Measurements from ENCODE around the gene LITAF.
"Not testable (repeated sequence)": the region's sequence is repeated elsewhere in the genome, so short reads cannot be mapped to it uniquely, and the experiment has no call there.

Gene LITAF

GRCh38 chr16:11515540-11516430 lies 70.9 kb downstream of the LITAF start:
- no peak for DNase-seq (ENCODE audit: low spot score)

- no peak for DNase-seq (ENCODE audit: low spot score)
Observed at GRCh38 chr16:11514283-11514682, 72.4 kb downstream of the LITAF start.

GRCh38 chr16:11513366-11513765 lies 73.4 kb downstream of the LITAF start:
- DNase-seq (ENCODE audit: low spot score): not testable (repeated sequence)

- no peak for DNase-seq (ENCODE audit: low spot score)
Observed at GRCh38 chr16:11511801-11512200, 74.9 kb downstream of the LITAF start.

GRCh38 chr16:11511328-11511727 lies 75.4 kb downstream of the LITAF start:
- DNase-seq (ENCODE audit: low spot score): no peak

GRCh38 chr16:11510178-11510973 lies 76.3 kb downstream of the LITAF start:
- no peak for DNase-seq (ENCODE audit: low spot score)

- no peak for DNase-seq (ENCODE audit: low spot score)
Observed at GRCh38 chr16:11507991-11508390, 78.7 kb downstream of the LITAF start.

GRCh38 chr16:11507350-11507749 lies 79.4 kb downstream of the LITAF start:
- no peak for DNase-seq (ENCODE audit: low spot score)

GRCh38 chr16:11506741-11507305 lies 79.9 kb downstream of the LITAF start:
- no peak for DNase-seq (ENCODE audit: low spot score)

- DNase-seq (ENCODE audit: low spot score): not testable (repeated sequence)
Observed at GRCh38 chr16:11504261-11504660, 82.5 kb downstream of the LITAF start.

GRCh38 chr16:11503566-11503965 lies 83.2 kb downstream of the LITAF start:
- DNase-seq (ENCODE audit: low spot score): no peak

GRCh38 chr16:11502239-11502638 lies 84.5 kb downstream of the LITAF start:
- no peak for DNase-seq (ENCODE audit: low spot score)

GRCh38 chr16:11501632-11502031 lies 85.1 kb downstream of the LITAF start:
- DNase-seq (ENCODE audit: low spot score): peak; percentile 65

GRCh38 chr16:11500700-11501346 lies 85.9 kb downstream of the LITAF start:
- no peak for DNase-seq (ENCODE audit: low spot score)

GRCh38 chr16:11499295-11500089 lies 87.2 kb downstream of the LITAF start:
- no peak for DNase-seq (ENCODE audit: low spot score)

- no peak for DNase-seq (ENCODE audit: low spot score)
Observed at GRCh38 chr16:11498683-11499082, 88.0 kb downstream of the LITAF start.

GRCh38 chr16:11497851-11498289 lies 88.8 kb downstream of the LITAF start:
- DNase-seq (ENCODE audit: low spot score): no peak

Measured in ecto neural progenitor cell (in vitro differentiated cells).